GM12878 (cell line): ENCODE measurements around the gene AHCYL2. TPM values are rescaled to one million over a fixed set of nuclear protein-coding genes. Genes with fewer than 3 reads are reported as not detected.

Experiments
- BCLAF1 ChIP-seq: fragments of 450-650 bp; IDR thresholded peaks from 2 replicates; pipeline ENCODE4 v1.6.1; 2017; ENCODE audit warnings: antibody characterized with exemption, mild to moderate bottlenecking, moderate library complexity
- BHLHE40 ChIP-seq, 2 experiments: fragments of 450-650 bp in 1 of 2; IDR thresholded peaks; 2 replicates each; pipeline ENCODE4 v1.6.1; 2011 to 2017; ENCODE audit warnings: low read depth in 2 of 2, borderline replicate concordance in 1 of 2, improper control_type of control experiment in 1 of 2, low read length in 1 of 2, mild to moderate bottlenecking in 1 of 2
- ELK1 ChIP-seq: IDR thresholded peaks from 2 replicates; pipeline ENCODE4 v1.6.1; 2012; ENCODE audit warnings: low read depth, low read length, improper control_type of control experiment
- NFYA ChIP-seq: IDR thresholded peaks from 2 replicates; pipeline ENCODE4 v1.6.1; 2011; ENCODE audit warnings: low read depth, mild to moderate bottlenecking, low read length, improper control_type of control experiment, borderline replicate concordance
- polyA plus RNA-seq, 11 experiments: library from polyadenylated mRNA; depleted of rRNA in 4 of 11; unstranded in 6 of 11; stranded (reverse) in 5 of 11; fragments of >200 nt; fragmentation: Nextera tagmentation in 4 of 11; fragmentation: Illumina TruSeq in 1 of 11; extraction: Ambion mirVana in 4 of 11; extraction: Trizol in 1 of 11; gene quantifications; 1 replicate in 1 of 11; 2 replicates in 10 of 11; pipeline versions ENCODE4 v1.2.1 to v1.2.3, GENCODE V29; 2011 to 2016; ENCODE audit warnings: inconsistent platforms in 2 of 11, missing spikeins in 2 of 11, low read depth in 1 of 11
- total RNA-seq, 4 experiments: library from RNA; depleted of rRNA in 3 of 4; stranded (reverse); fragments of >200 nt in 3 of 4; fragmentation: Illumina TruSeq in 1 of 4; extraction: Trizol in 1 of 4; gene quantifications; 2 replicates each; pipeline versions ENCODE4 v1.2.1 to v1.2.3, GENCODE V29; 2013 to 2021
- TF ChIP-seq, protein P1 (sequence below): fragments of 450-650 bp; IDR thresholded peaks from 2 replicates; pipeline ENCODE4 v1.6.1; 2018; ENCODE audit warnings: mild to moderate bottlenecking, low read depth, moderate library complexity; ENCODE audit not compliant: partially characterized antibody
- TF ChIP-seq, protein P2 (sequence below): fragments of 450-650 bp; IDR thresholded peaks from 2 replicates; pipeline ENCODE4 v1.6.1; 2017; ENCODE audit warnings: low read depth, mild to moderate bottlenecking, moderate library complexity
- TF ChIP-seq, protein P3 (sequence below): fragments of 450-650 bp; formaldehyde crosslinking; IDR thresholded peaks from 2 replicates; pipeline ENCODE4 v1.4.0; 2020; ENCODE audit warnings: mild to moderate bottlenecking, moderate library complexity

AHCYL2 gene
- total and polyA plus RNA-seq, 10 of the 15 experiments (the other 5 are each of a cell fraction or from before 2014, with no cell fraction given), result 1.7 to 29.1 (median 5.4) TPM

DNA sequence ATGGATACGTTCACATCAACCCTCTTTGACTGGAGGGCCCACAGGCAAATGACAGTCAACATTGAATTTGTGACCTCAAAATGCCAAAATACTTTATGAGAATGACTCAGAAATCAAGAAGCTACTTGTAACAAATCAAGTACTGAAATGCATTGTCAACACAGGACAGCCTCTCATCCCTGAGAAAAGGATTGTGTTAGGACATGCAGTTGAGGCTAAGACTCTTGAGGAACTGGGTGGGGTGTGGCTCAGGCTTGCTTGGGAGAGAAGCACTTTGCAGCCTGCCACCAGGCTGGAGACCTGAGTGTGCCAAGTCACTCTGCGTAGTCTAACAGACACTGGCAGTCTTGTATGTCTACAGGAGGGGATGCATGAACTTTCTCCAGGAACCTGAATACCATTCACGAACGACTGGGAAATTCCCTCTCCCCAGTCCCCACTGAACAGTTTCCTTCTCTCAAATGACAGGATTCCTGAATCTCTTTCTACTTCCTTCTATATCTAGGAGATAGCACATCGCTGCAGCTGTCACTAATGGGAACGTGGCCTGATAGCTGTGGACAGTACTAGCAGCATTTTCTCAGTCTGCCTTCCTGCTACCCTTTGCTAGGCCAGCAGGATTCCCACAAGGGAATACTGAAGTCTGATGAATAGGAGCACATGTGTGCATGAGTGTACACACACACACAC, 39.7 kb upstream of the AHCYL2 start (continued):
- TF ChIP-seq, protein P1, sequence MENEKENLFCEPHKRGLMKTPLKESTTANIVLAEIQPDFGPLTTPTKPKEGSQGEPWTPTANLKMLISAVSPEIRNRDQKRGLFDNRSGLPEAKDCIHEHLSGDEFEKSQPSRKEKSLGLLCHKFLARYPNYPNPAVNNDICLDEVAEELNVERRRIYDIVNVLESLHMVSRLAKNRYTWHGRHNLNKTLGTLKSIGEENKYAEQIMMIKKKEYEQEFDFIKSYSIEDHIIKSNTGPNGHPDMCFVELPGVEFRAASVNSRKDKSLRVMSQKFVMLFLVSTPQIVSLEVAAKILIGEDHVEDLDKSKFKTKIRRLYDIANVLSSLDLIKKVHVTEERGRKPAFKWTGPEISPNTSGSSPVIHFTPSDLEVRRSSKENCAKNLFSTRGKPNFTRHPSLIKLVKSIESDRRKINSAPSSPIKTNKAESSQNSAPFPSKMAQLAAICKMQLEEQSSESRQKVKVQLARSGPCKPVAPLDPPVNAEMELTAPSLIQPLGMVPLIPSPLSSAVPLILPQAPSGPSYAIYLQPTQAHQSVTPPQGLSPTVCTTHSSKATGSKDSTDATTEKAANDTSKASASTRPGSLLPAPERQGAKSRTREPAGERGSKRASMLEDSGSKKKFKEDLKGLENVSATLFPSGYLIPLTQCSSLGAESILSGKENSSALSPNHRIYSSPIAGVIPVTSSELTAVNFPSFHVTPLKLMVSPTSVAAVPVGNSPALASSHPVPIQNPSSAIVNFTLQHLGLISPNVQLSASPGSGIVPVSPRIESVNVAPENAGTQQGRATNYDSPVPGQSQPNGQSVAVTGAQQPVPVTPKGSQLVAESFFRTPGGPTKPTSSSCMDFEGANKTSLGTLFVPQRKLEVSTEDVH, result no peak
- TF ChIP-seq ELK1 (no peak), BHLHE40 (IDR thresholded peaks at IDR 0.05; ENCODE audit: borderline replicate concordance in 1 of 2, low read depth in 2 of 2, low read length in 1 of 2) (no peak), NFYA (no peak), BCLAF1 (no peak)
- TF ChIP-seq, protein P2, sequence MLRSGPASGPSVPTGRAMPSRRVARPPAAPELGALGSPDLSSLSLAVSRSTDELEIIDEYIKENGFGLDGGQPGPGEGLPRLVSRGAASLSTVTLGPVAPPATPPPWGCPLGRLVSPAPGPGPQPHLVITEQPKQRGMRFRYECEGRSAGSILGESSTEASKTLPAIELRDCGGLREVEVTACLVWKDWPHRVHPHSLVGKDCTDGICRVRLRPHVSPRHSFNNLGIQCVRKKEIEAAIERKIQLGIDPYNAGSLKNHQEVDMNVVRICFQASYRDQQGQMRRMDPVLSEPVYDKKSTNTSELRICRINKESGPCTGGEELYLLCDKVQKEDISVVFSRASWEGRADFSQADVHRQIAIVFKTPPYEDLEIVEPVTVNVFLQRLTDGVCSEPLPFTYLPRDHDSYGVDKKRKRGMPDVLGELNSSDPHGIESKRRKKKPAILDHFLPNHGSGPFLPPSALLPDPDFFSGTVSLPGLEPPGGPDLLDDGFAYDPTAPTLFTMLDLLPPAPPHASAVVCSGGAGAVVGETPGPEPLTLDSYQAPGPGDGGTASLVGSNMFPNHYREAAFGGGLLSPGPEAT, result no peak
- TF ChIP-seq, protein P3, sequence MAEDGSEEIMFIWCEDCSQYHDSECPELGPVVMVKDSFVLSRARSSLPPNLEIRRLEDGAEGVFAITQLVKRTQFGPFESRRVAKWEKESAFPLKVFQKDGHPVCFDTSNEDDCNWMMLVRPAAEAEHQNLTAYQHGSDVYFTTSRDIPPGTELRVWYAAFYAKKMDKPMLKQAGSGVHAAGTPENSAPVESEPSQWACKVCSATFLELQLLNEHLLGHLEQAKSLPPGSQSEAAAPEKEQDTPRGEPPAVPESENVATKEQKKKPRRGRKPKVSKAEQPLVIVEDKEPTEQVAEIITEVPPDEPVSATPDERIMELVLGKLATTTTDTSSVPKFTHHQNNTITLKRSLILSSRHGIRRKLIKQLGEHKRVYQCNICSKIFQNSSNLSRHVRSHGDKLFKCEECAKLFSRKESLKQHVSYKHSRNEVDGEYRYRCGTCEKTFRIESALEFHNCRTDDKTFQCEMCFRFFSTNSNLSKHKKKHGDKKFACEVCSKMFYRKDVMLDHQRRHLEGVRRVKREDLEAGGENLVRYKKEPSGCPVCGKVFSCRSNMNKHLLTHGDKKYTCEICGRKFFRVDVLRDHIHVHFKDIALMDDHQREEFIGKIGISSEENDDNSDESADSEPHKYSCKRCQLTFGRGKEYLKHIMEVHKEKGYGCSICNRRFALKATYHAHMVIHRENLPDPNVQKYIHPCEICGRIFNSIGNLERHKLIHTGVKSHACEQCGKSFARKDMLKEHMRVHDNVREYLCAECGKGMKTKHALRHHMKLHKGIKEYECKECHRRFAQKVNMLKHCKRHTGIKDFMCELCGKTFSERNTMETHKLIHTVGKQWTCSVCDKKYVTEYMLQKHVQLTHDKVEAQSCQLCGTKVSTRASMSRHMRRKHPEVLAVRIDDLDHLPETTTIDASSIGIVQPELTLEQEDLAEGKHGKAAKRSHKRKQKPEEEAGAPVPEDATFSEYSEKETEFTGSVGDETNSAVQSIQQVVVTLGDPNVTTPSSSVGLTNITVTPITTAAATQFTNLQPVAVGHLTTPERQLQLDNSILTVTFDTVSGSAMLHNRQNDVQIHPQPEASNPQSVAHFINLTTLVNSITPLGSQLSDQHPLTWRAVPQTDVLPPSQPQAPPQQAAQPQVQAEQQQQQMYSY, result no peak
